D721Med (cell line): ENCODE data around the gene TRIM22.
"Not testable (repeated sequence)": the region's sequence is repeated elsewhere in the genome, so short reads cannot be mapped to it uniquely, and the experiment has no call there.

Source experiments
- DNase-seq: peaks from one replicate; pipeline ENCODE4 v3.0.0; 2011; ENCODE audit warnings: low spot score; ENCODE audit not compliant: insufficient read length
- FAIRE-seq: peaks from 2 replicates; lab custom pipeline; 2011; peaks lifted over from hg19 to GRCh38; lab: Jason Lieb, UNC
- CTCF ChIP-seq: IDR thresholded peaks from 2 replicates; pipeline ENCODE4 v1.5.1; 2012; ENCODE audit warnings: mild to moderate bottlenecking, control low read depth; ENCODE audit not compliant: insufficient read depth; ENCODE audit errors: missing control alignments

TRIM22 gene

GRCh38 chr11:5703741-5704536 lies 14.3 kb downstream of the TRIM22 start:
- FAIRE-seq: no peak
- no peak for TF ChIP-seq CTCF
- DNase-seq: no peak

GRCh38 chr11:5705688-5706087 lies 16.1 kb downstream of the TRIM22 start:
- no peak for TF ChIP-seq CTCF
- FAIRE-seq (no peak), DNase-seq (no peak)

GRCh38 chr11:5712507-5712906 lies 22.9 kb downstream of the TRIM22 start:
- FAIRE-seq: no peak
- no peak for TF ChIP-seq CTCF
- DNase-seq: no peak

- FAIRE-seq (no peak), DNase-seq (no peak)
- TF ChIP-seq CTCF: no peak
Measured at GRCh38 chr11:5713695-5714094, 24.1 kb downstream of the TRIM22 start.

GRCh38 chr11:5716518-5716917 lies 26.9 kb downstream of the TRIM22 start:
- not testable (repeated sequence) for FAIRE-seq, DNase-seq

GRCh38 chr11:5719703-5720495 lies 30.3 kb downstream of the TRIM22 start:
- FAIRE-seq (no peak), DNase-seq (no peak)
- no peak for TF ChIP-seq CTCF

- DNase-seq (no peak), FAIRE-seq (no peak)
- TF ChIP-seq CTCF: no peak
Measured at GRCh38 chr11:5722622-5723021, 33.0 kb downstream of the TRIM22 start.
